HepG2 (cell line): Measurements from ENCODE around the gene KHK. TPM values are rescaled to one million over a fixed set of nuclear protein-coding genes. Genes with fewer than 3 reads are reported as not detected.

ENCODE experiments used
- ATRX ChIP-seq: sonication (generic); formaldehyde crosslinking; IDR thresholded peaks from 2 replicates; pipeline ENCODE4 v1.4.0; 2020; ENCODE audit warnings: missing genetic modification reagents, borderline replicate concordance
- CREM ChIP-seq, 2 experiments: sonication (generic) in 1 of 2; formaldehyde crosslinking in 1 of 2; IDR thresholded peaks; 2 replicates each; pipeline versions ENCODE4 v1.4.0 to v1.6.1; 2016 to 2020; ENCODE audit warnings: antibody characterized with exemption in 1 of 2, mild to moderate bottlenecking in 1 of 2, missing genetic modification reagents in 1 of 2
- ELF3 ChIP-seq: IDR thresholded peaks from 2 replicates; pipeline ENCODE4 v1.6.1; 2016; ENCODE audit warnings: missing genetic modification reagents, missing compliant biosample characterization
- ERF ChIP-seq: IDR thresholded peaks from 2 replicates; pipeline ENCODE4 v1.6.1; 2018; ENCODE audit warnings: missing biosample characterization, missing genetic modification reagents
- JARID2 ChIP-seq: sonication (generic); formaldehyde crosslinking; IDR thresholded peaks from 2 replicates; pipeline ENCODE4 v1.8.1; 2023; ENCODE audit warnings: missing genetic modification reagents, inconsistent platforms; ENCODE audit not compliant: insufficient replicate concordance
- MEIS2 ChIP-seq: sonication (generic); formaldehyde crosslinking; IDR thresholded peaks from 2 replicates; pipeline ENCODE4 v1.9.0; 2021; ENCODE audit warnings: mild to moderate bottlenecking, missing genetic modification reagents
- PPARG ChIP-seq: conservative IDR thresholded peaks from 2 replicates; pipeline ENCODE4 v1.6.1; 2016; ENCODE audit warnings: missing biosample characterization, missing genetic modification reagents
- SAFB2 ChIP-seq: sonication (generic); formaldehyde crosslinking; IDR thresholded peaks from 2 replicates; pipeline ENCODE4 v1.5.1; 2020; ENCODE audit warnings: missing genetic modification reagents, low read depth, mild to moderate bottlenecking, borderline replicate concordance
- SP4 ChIP-seq: sonication (generic); formaldehyde crosslinking; IDR thresholded peaks from 2 replicates; pipeline ENCODE4 v1.8.1; 2023; ENCODE audit warnings: mild to moderate bottlenecking, missing genetic modification reagents
- ZFP1 ChIP-seq: IDR thresholded peaks from 2 replicates; pipeline ENCODE4 v1.6.1; 2016
- ZNF143 ChIP-seq: sonication (generic); formaldehyde crosslinking; IDR thresholded peaks from 2 replicates; pipeline ENCODE4 v1.4.0; 2020; ENCODE audit warnings: missing genetic modification reagents
- ZNF329 ChIP-seq: sonication (generic); formaldehyde crosslinking; IDR thresholded peaks from 2 replicates; pipeline ENCODE4 v1.9.0; 2021; ENCODE audit warnings: low read depth, mild to moderate bottlenecking, missing genetic modification reagents
- ZSCAN31 ChIP-seq: sonication (generic); formaldehyde crosslinking; IDR thresholded peaks from 2 replicates; pipeline ENCODE4 v1.5.0; 2020; ENCODE audit warnings: low read depth, mild to moderate bottlenecking, missing genetic modification reagents
- polyA plus RNA-seq, 8 experiments: library from polyadenylated mRNA; depleted of rRNA in 3 of 8; stranded (reverse) in 7 of 8; unstranded in 1 of 8; fragments of >200 nt; fragmentation: Illumina TruSeq in 4 of 8; extraction: Trizol in 4 of 8; gene quantifications; 2 replicates each; pipeline versions ENCODE4 v1.2.1 to v1.2.3, GENCODE V29; 2011 to 2016; ENCODE audit warnings: low read depth in 4 of 8, missing spikeins in 1 of 8, mixed read lengths in 1 of 8; ENCODE audit not compliant: insufficient read depth in 1 of 8
- total RNA-seq, 5 experiments: library from RNA; depleted of rRNA; stranded (reverse); fragments of >200 nt; fragmentation: Illumina TruSeq; extraction: Trizol; gene quantifications; 2 replicates each; pipeline ENCODE4 v1.2.3, GENCODE V29; 2016; ENCODE audit warnings: low read depth in 1 of 5
- TF ChIP-seq, protein P1 (sequence below): sonication (generic); formaldehyde crosslinking; IDR thresholded peaks from 2 replicates; pipeline ENCODE4 v1.5.0; 2020; ENCODE audit warnings: missing genetic modification reagents
- TF ChIP-seq, protein P2 (sequence below): sonication (generic); formaldehyde crosslinking; conservative IDR thresholded peaks from 2 replicates; pipeline ENCODE4 v1.8.1; 2023; ENCODE audit warnings: missing genetic modification reagents
- TF ChIP-seq, protein P3 (sequence below): sonication (generic); formaldehyde crosslinking; IDR thresholded peaks from 2 replicates; pipeline ENCODE4 v1.4.0; 2020; ENCODE audit warnings: mild to moderate bottlenecking, missing genetic modification reagents
- TF ChIP-seq, protein P4 (sequence below): sonication (generic); formaldehyde crosslinking; IDR thresholded peaks from 2 replicates; pipeline ENCODE4 v1.5.0; 2020; ENCODE audit warnings: mild to moderate bottlenecking, missing genetic modification reagents
- TF ChIP-seq, protein P5 (sequence below): sonication (generic); formaldehyde crosslinking; IDR thresholded peaks from 2 replicates; pipeline ENCODE4 v1.4.0; 2020; ENCODE audit warnings: missing genetic modification reagents
- TF ChIP-seq, protein P6 (sequence below): sonication (generic); formaldehyde crosslinking; IDR thresholded peaks from 2 replicates; pipeline ENCODE4 v1.4.0; 2020; ENCODE audit warnings: mild to moderate bottlenecking, missing genetic modification reagents

The KHK gene
- total and polyA plus RNA-seq, 2 of the 13 experiments (the other 11 are each of a cell fraction or from before 2014, with no cell fraction given): 40.9 to 99.2 TPM

DNA sequence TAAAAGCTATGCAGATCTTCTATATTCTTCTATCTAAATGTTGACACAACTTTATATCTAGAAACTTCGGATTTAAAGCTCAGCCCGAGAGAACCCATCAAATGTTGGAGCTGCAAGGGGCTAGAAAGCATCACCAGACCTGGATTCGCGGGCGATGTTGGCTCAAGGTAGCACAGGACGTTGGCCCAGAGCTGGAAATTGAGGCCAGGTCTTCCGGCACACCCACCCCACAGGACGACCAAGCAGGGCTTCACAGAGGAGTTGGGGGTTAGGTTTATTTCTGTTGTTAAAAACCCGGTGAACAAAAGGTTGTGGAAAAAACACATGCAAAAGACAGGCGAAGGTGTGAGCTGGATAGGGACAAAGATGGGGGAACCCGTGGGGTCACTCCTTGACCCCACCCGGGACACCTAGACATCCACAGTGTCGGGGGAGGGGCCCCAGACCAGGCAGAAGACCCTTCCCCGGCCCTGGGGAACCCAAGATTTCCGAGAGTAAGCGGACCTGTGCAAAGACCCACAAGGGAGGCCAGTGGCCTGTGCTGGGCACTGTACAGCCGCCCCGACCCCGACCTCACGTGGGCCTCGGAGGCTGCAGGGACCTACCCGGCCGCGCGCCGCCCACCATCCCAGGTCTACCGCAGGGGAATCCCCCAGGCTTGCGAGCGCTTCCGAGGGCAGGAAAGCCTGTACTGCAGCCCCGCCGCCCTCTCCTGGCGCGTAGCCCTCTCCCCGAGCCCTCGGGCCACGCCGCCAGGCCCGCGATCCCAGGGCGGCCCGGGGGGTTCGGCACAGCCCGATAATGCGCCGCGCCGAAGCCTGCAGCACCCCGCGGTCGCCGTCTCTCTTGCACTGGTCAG, 36.9 kb upstream of the KHK start (continued):
- TF ChIP-seq, protein P1, sequence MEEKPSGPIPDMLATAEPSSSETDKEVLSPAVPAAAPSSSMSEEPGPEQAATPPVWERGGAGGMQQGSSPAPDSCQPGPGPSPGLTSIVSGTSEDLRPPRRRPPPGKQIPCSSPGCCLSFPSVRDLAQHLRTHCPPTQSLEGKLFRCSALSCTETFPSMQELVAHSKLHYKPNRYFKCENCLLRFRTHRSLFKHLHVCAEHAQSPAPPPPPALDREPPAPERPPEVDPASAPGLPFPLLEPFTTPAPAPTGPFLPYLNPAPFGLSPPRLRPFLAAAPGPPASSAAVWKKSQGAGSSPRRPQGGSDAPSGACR (CRISPR knock-in tag): peak; percentile 85
- TF ChIP-seq, protein P2, sequence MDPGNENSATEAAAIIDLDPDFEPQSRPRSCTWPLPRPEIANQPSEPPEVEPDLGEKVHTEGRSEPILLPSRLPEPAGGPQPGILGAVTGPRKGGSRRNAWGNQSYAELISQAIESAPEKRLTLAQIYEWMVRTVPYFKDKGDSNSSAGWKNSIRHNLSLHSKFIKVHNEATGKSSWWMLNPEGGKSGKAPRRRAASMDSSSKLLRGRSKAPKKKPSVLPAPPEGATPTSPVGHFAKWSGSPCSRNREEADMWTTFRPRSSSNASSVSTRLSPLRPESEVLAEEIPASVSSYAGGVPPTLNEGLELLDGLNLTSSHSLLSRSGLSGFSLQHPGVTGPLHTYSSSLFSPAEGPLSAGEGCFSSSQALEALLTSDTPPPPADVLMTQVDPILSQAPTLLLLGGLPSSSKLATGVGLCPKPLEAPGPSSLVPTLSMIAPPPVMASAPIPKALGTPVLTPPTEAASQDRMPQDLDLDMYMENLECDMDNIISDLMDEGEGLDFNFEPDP (CRISPR knock-in tag): 0 out of 2 replicates have a peak, but pooled peaks have one; percentile 64
- TF ChIP-seq CREM (IDR thresholded peaks at IDR 0.05) (no peak), CREM (CRISPR knock-in tag; IDR thresholded peaks at IDR 0.05) (no peak), PPARG (0 out of 2 replicates have a peak, but pooled peaks have one; percentile 35), SP4 (CRISPR knock-in tag) (peak; percentile 79; the same call in 1 of the 2 replicates), ERF (CRISPR knock-in tag) (no peak; the same call in 1 of the 2 replicates), ZNF329 (CRISPR knock-in tag) (peak; percentile 17; the same call in 1 of the 2 replicates), MEIS2 (CRISPR knock-in tag) (no peak; the same call in 1 of the 2 replicates), ZSCAN31 (CRISPR knock-in tag) (0 out of 2 replicates have a peak, but pooled peaks have one; percentile 1), ELF3 (CRISPR knock-in tag) (no peak), ZFP1 (no peak), ZNF143 (no peak), ATRX (CRISPR knock-in tag) (no peak), SAFB2 (0 out of 2 replicates have a peak, but pooled peaks have one; percentile 20), JARID2 (CRISPR knock-in tag) (peak; percentile 30)
- TF ChIP-seq, protein P3, sequence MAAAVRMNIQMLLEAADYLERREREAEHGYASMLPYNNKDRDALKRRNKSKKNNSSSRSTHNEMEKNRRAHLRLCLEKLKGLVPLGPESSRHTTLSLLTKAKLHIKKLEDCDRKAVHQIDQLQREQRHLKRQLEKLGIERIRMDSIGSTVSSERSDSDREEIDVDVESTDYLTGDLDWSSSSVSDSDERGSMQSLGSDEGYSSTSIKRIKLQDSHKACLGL (CRISPR knock-in tag): no peak; the same call in 1 of the 2 replicates
- TF ChIP-seq, protein P4, sequence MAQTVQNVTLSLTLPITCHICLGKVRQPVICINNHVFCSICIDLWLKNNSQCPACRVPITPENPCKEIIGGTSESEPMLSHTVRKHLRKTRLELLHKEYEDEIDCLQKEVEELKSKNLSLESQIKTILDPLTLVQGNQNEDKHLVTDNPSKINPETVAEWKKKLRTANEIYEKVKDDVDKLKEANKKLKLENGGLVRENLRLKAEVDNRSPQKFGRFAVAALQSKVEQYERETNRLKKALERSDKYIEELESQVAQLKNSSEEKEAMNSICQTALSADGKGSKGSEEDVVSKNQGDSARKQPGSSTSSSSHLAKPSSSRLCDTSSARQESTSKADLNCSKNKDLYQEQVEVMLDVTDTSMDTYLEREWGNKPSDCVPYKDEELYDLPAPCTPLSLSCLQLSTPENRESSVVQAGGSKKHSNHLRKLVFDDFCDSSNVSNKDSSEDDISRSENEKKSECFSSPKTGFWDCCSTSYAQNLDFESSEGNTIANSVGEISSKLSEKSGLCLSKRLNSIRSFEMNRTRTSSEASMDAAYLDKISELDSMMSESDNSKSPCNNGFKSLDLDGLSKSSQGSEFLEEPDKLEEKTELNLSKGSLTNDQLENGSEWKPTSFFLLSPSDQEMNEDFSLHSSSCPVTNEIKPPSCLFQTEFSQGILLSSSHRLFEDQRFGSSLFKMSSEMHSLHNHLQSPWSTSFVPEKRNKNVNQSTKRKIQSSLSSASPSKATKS: no peak
- TF ChIP-seq, protein P5, sequence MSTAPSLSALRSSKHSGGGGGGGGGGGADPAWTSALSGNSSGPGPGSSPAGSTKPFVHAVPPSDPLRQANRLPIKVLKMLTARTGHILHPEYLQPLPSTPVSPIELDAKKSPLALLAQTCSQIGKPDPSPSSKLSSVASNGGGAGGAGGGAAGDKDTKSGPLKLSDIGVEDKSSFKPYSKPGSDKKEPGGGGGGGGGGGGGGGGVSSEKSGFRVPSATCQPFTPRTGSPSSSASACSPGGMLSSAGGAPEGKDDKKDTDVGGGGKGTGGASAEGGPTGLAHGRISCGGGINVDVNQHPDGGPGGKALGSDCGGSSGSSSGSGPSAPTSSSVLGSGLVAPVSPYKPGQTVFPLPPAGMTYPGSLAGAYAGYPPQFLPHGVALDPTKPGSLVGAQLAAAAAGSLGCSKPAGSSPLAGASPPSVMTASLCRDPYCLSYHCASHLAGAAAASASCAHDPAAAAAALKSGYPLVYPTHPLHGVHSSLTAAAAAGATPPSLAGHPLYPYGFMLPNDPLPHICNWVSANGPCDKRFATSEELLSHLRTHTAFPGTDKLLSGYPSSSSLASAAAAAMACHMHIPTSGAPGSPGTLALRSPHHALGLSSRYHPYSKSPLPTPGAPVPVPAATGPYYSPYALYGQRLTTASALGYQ (CRISPR knock-in tag): peak; percentile 65; the same call in 1 of the 2 replicates
- TF ChIP-seq, protein P6, sequence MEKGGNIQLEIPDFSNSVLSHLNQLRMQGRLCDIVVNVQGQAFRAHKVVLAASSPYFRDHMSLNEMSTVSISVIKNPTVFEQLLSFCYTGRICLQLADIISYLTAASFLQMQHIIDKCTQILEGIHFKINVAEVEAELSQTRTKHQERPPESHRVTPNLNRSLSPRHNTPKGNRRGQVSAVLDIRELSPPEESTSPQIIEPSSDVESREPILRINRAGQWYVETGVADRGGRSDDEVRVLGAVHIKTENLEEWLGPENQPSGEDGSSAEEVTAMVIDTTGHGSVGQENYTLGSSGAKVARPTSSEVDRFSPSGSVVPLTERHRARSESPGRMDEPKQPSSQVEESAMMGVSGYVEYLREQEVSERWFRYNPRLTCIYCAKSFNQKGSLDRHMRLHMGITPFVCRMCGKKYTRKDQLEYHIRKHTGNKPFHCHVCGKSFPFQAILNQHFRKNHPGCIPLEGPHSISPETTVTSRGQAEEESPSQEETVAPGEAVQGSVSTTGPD: no peak
